Testis (tissue), 2 donors: Measurements from ENCODE around the gene SEC24B.

ENCODE experiments used
- CTCF ChIP-seq, 3 experiments: fragments of 450-650 bp in 2 of 3; fragments of 200-600 bp in 1 of 3; sonication (generic) in 1 of 3; IDR thresholded peaks; one replicate each; pipeline ENCODE4 v1.5.1; 2016 to 2019; ENCODE audit warnings: antibody characterized with exemption in 3 of 3, mild to moderate bottlenecking in 2 of 3, moderate library complexity in 1 of 3
- POLR2A ChIP-seq: fragments of 450-650 bp; IDR thresholded peaks from one replicate; pipeline ENCODE4 v1.6.1; 2017; ENCODE audit warnings: antibody characterized with exemption, mild to moderate bottlenecking, moderate library complexity

- no peak for TF ChIP-seq POLR2A
- TF ChIP-seq CTCF (IDR thresholded peaks at IDR 0.05) = no peak
These were observed 49.8 kb upstream of the SEC24B start for GRCh38 chr4:109383823-109384222.
